ENCODE results near the gene LUZP1.

LUZP1 gene

GRCh38 chr1:23099171-23099536 lies 69.5 kb downstream of the LUZP1 start:
- TF ChIP-seq POLR2AphosphoS5 (IDR thresholded peaks at IDR 0.05; ENCODE audit: low read depth, low read length) (no peak), SIN3A (IDR thresholded peaks at IDR 0.05; ENCODE audit: borderline replicate concordance, insufficient read depth, low read length) (no peak), FOXP2 (optimal IDR thresholded peaks at IDR 0.05; ENCODE audit: borderline replicate concordance, extremely low read depth, extremely low read length, insufficient read depth) (no peak), REST (IDR thresholded peaks at IDR 0.05; ENCODE audit: insufficient read depth in 1 of 2, low read depth in 2 of 2, low read length in 2 of 2) (no peak), TAF1 (IDR thresholded peaks at IDR 0.05; ENCODE audit: borderline replicate concordance, insufficient read depth, low read length) (no peak)

- no peak for TF ChIP-seq SIN3A (IDR thresholded peaks at IDR 0.05; ENCODE audit: borderline replicate concordance, insufficient read depth, low read length)
- TF ChIP-seq FOXP2 (optimal IDR thresholded peaks at IDR 0.05; ENCODE audit: borderline replicate concordance, extremely low read depth, extremely low read length, insufficient read depth): no peak
- TF ChIP-seq REST (IDR thresholded peaks at IDR 0.05; ENCODE audit: insufficient read depth in 1 of 2, low read depth in 2 of 2, low read length in 2 of 2): no peak
- TF ChIP-seq POLR2AphosphoS5 (IDR thresholded peaks at IDR 0.05; ENCODE audit: low read depth, low read length): no peak
- no peak for TF ChIP-seq TAF1 (IDR thresholded peaks at IDR 0.05; ENCODE audit: borderline replicate concordance, insufficient read depth, low read length)
These were observed 70.0 kb downstream of the LUZP1 start for GRCh38 chr1:23098463-23099170.

GRCh38 chr1:23097316-23097715 lies 71.3 kb downstream of the LUZP1 start:
- no peak for TF ChIP-seq TAF1 (IDR thresholded peaks at IDR 0.05; ENCODE audit: borderline replicate concordance, insufficient read depth, low read length)
- TF ChIP-seq FOXP2 (optimal IDR thresholded peaks at IDR 0.05; ENCODE audit: borderline replicate concordance, extremely low read depth, extremely low read length, insufficient read depth): no peak
- no peak for TF ChIP-seq SIN3A (IDR thresholded peaks at IDR 0.05; ENCODE audit: borderline replicate concordance, insufficient read depth, low read length)
- no peak for TF ChIP-seq REST (IDR thresholded peaks at IDR 0.05; ENCODE audit: insufficient read depth in 1 of 2, low read depth in 2 of 2, low read length in 2 of 2)

- no peak for TF ChIP-seq SIN3A (IDR thresholded peaks at IDR 0.05; ENCODE audit: borderline replicate concordance, insufficient read depth, low read length)
- TF ChIP-seq POLR2AphosphoS5 (IDR thresholded peaks at IDR 0.05; ENCODE audit: low read depth, low read length): no peak
- TF ChIP-seq FOXP2 (optimal IDR thresholded peaks at IDR 0.05; ENCODE audit: borderline replicate concordance, extremely low read depth, extremely low read length, insufficient read depth): no peak
- no peak for TF ChIP-seq REST (IDR thresholded peaks at IDR 0.05; ENCODE audit: insufficient read depth in 1 of 2, low read depth in 2 of 2, low read length in 2 of 2)
- TF ChIP-seq TAF1 (IDR thresholded peaks at IDR 0.05; ENCODE audit: borderline replicate concordance, insufficient read depth, low read length): no peak
These were observed 76.2 kb downstream of the LUZP1 start for GRCh38 chr1:23092447-23092846.
